Gastroesophageal sphincter (tissue), 3 donors: Measurements from ENCODE around the gene RAB41.

Experiments used
- CTCF ChIP-seq, 4 experiments: fragments of 200-600 bp in 2 of 4; fragments of 450-650 bp in 2 of 4; sonication (generic) in 1 of 4; IDR thresholded peaks; one replicate each; pipeline ENCODE4 v1.5.1; 2017 to 2019; ENCODE audit warnings: antibody characterized with exemption in 4 of 4, mild to moderate bottlenecking in 2 of 4, moderate library complexity in 2 of 4
- EP300 ChIP-seq: sonication (generic); formaldehyde crosslinking; IDR thresholded peaks from one replicate; pipeline ENCODE4 v1.6.1; 2017; ENCODE audit warnings: antibody characterized with exemption, mild to moderate bottlenecking
- POLR2A ChIP-seq, 2 donors: fragments of 450-650 bp; IDR thresholded peaks; one replicate each; pipeline ENCODE4 v1.6.1; 2017; ENCODE audit warnings: antibody characterized with exemption in 2 of 2, mild to moderate bottlenecking in 2 of 2, moderate library complexity in 1 of 2
- POLR2AphosphoS5 ChIP-seq: sonication (generic); formaldehyde crosslinking; IDR thresholded peaks from one replicate; pipeline ENCODE4 v1.6.1; 2017; ENCODE audit warnings: antibody characterized with exemption

- TF ChIP-seq CTCF (IDR thresholded peaks at IDR 0.05) (no peak), POLR2AphosphoS5 (no peak), POLR2A (IDR thresholded peaks at IDR 0.05) (no peak), EP300 (no peak)
These were observed 49.2 kb downstream of the RAB41 start for GRCh38 chrX:70331161-70331560.
